SK-N-SH (cell line): ENCODE results near the gene LRRC8E. TPM values are rescaled to one million over a fixed set of nuclear protein-coding genes. Genes with fewer than 3 reads are reported as not detected.

Experiments
- CTCF ChIA-PET: fragments of 300-600, 350-600 bp; formaldehyde crosslinking; extraction: SDS; loops from one replicate; lab custom pipeline; 2021; lab: Yijun Ruan, JAX
- POLR2A ChIA-PET: fragments of 350-600 bp; sonication (Branson Sonifier 250); formaldehyde crosslinking; extraction: SDS; loops from one replicate; lab custom pipeline; 2020; ENCODE audit warnings: antibody characterized with exemption, inconsistent platforms; lab: Yijun Ruan, JAX
- DNase-seq: peaks from one replicate; pipeline ENCODE4 v3.0.0; 2012
- H2AFZ ChIP-seq: fragments of 200-600 bp; sonication (generic); 2 replicates; pipeline ENCODE4 v1.8.1; 2016; ENCODE audit warnings: antibody characterized with exemption, mild to moderate bottlenecking, low read depth
- H3F3A ChIP-seq: fragments of 200-600 bp; sonication (generic); replicated peaks from 2 replicates; pipeline ENCODE3; 2016; ENCODE audit warnings: antibody characterized with exemption, mild to moderate bottlenecking; ENCODE audit not compliant: insufficient read depth
- H3K27ac ChIP-seq, 2 experiments: fragments of 200-500 bp in 1 of 2; fragments of 200-600 bp in 1 of 2; sonication (Bioruptor generic) in 1 of 2; sonication (generic), shearing (Covaris generic) in 1 of 2; 2 replicates each; pipeline versions ENCODE4 v1.5.1 to v1.6.1; 2014 to 2016; ENCODE audit warnings: low read depth in 2 of 2, inconsistent platforms in 1 of 2, low read length in 1 of 2, mild to moderate bottlenecking in 1 of 2, mixed read lengths in 1 of 2
- H3K27me3 ChIP-seq: fragments of 200-600 bp; sonication (generic), shearing (Covaris generic); 2 replicates; pipeline ENCODE4 v1.6.1; 2016; ENCODE audit warnings: mixed run types; ENCODE audit not compliant: insufficient read depth
- H3K36me3 ChIP-seq, 2 experiments: fragments of 200-500 bp in 1 of 2; fragments of 200-600 bp in 1 of 2; sonication (Bioruptor generic) in 1 of 2; sonication (generic) in 1 of 2; replicated peaks in 1 of 2; 2 replicates each; pipeline versions ENCODE3 to v1.5.1; 2014 to 2016; ENCODE audit warnings: low read length in 1 of 2, mild to moderate bottlenecking in 1 of 2; ENCODE audit not compliant: insufficient read depth in 2 of 2, control insufficient read depth in 1 of 2
- H3K4me1 ChIP-seq, 2 experiments: fragments of 200-500 bp in 1 of 2; fragments of 200-600 bp in 1 of 2; sonication (Bioruptor generic) in 1 of 2; sonication (generic), shearing (Covaris generic) in 1 of 2; 2 replicates each; pipeline versions ENCODE4 v1.5.1 to v1.6.1; 2014 to 2016; ENCODE audit warnings: low read depth in 1 of 2, low read length in 1 of 2, mixed run types in 1 of 2; ENCODE audit not compliant: insufficient read depth in 2 of 2, control insufficient read depth in 1 of 2
- H3K4me2 ChIP-seq: fragments of 200-600 bp; sonication (generic), shearing (Covaris generic); 2 replicates; pipeline ENCODE4 v1.6.1; 2017; ENCODE audit warnings: mixed run types
- H3K4me3 ChIP-seq, 2 experiments: fragments of 200-500 bp in 1 of 2; fragments of 200-600 bp in 1 of 2; sonication (Bioruptor generic) in 1 of 2; sonication (generic), shearing (Covaris generic) in 1 of 2; 2 replicates each; pipeline versions ENCODE4 v1.5.1 to v1.8.1; 2014 to 2016; ENCODE audit warnings: low read depth in 2 of 2, inconsistent platforms in 1 of 2, low read length in 1 of 2, mild to moderate bottlenecking in 1 of 2, mixed read lengths in 1 of 2, moderate library complexity in 1 of 2
- H3K79me2 ChIP-seq: fragments of 200-600 bp; sonication (generic); 2 replicates; pipeline ENCODE4 v1.8.1; 2017; ENCODE audit warnings: mild to moderate bottlenecking; ENCODE audit not compliant: insufficient read depth
- H3K9ac ChIP-seq: fragments of 200-600 bp; sonication (generic); 2 replicates; pipeline ENCODE4 v1.6.1; 2017; ENCODE audit warnings: mixed run types
- H3K9me2 ChIP-seq: fragments of 200-600 bp; sonication (generic); 2 replicates; pipeline ENCODE4 v1.6.1; 2017; ENCODE audit warnings: mixed run types
- H3K9me3 ChIP-seq: fragments of 200-600 bp; sonication (generic); 2 replicates; pipeline ENCODE4 v1.6.1; 2017; ENCODE audit warnings: mixed run types, mild to moderate bottlenecking, moderate library complexity
- H4K20me1 ChIP-seq: fragments of 200-600 bp; sonication (generic); 2 replicates; pipeline ENCODE4 v1.6.1; 2017; ENCODE audit warnings: mild to moderate bottlenecking, mixed run types; ENCODE audit not compliant: insufficient read depth
- CHD2 ChIP-seq: fragments of 150-350 bp; IDR thresholded peaks from 2 replicates; pipeline ENCODE4 v1.6.1; 2018; ENCODE audit warnings: low read length; ENCODE audit not compliant: partially characterized antibody
- EP300 ChIP-seq, 2 experiments: IDR thresholded peaks; 2 replicates each; pipeline versions ENCODE4 v1.4.0 to v1.6.1; 2012; ENCODE audit warnings: borderline replicate concordance in 1 of 2, low read depth in 1 of 2, low read length in 1 of 2
- EZH2phosphoT487 ChIP-seq: fragments of 200-600 bp; sonication (generic); IDR thresholded peaks from 2 replicates; pipeline ENCODE4 v1.6.1; 2017; ENCODE audit warnings: low read depth, mixed run types, mild to moderate bottlenecking, antibody characterized with exemption, moderate library complexity, borderline replicate concordance
- FOSL2 ChIP-seq: IDR thresholded peaks from 2 replicates; pipeline ENCODE4 v1.4.0; 2012; ENCODE audit warnings: low read depth, mild to moderate bottlenecking, moderate library complexity, borderline replicate concordance
- FOXJ3 ChIP-seq: sonication (generic); formaldehyde crosslinking; IDR thresholded peaks from 2 replicates; pipeline ENCODE4 v1.5.1; 2020; ENCODE audit warnings: mild to moderate bottlenecking, missing genetic modification reagents
- FOXM1 ChIP-seq: IDR thresholded peaks from 2 replicates; pipeline ENCODE4 v1.4.0; 2012; ENCODE audit warnings: low read depth, mild to moderate bottlenecking
- JUND ChIP-seq: IDR thresholded peaks from 2 replicates; pipeline ENCODE4 v1.4.0; 2012
- POLR2AphosphoS5 ChIP-seq: IDR thresholded peaks from 2 replicates; pipeline ENCODE4 v1.6.1; 2012; ENCODE audit warnings: low read depth, low read length
- RCOR1 ChIP-seq: fragments of 150-350 bp; IDR thresholded peaks from 2 replicates; pipeline ENCODE4 v1.6.1; 2017; ENCODE audit warnings: antibody characterized with exemption, low read length
- RFX5 ChIP-seq: IDR thresholded peaks from 2 replicates; pipeline ENCODE4 v1.6.1; 2012; ENCODE audit warnings: mild to moderate bottlenecking, improper control_type of control experiment, low read length
- SMC3 ChIP-seq: IDR thresholded peaks from 2 replicates; pipeline ENCODE4 v1.6.1; 2012; ENCODE audit warnings: low read depth, low read length, improper control_type of control experiment
- TAF1 ChIP-seq: IDR thresholded peaks from 2 replicates; pipeline ENCODE4 v1.6.1; 2012; ENCODE audit warnings: low read depth, mild to moderate bottlenecking, low read length, moderate library complexity, borderline replicate concordance
- TCF12 ChIP-seq: IDR thresholded peaks from 2 replicates; pipeline ENCODE4 v1.4.0; 2012
- TEAD4 ChIP-seq: IDR thresholded peaks from 2 replicates; pipeline ENCODE4 v1.4.0; 2012; ENCODE audit warnings: mild to moderate bottlenecking, borderline replicate concordance; ENCODE audit not compliant: insufficient read depth
- WGBS: methylation state at CpG from one replicate; pipeline ENCODE4 v1.1.6; 2017; ENCODE audit warnings: low lambda C conversion rate; 5-methylcytosine and 5-hydroxymethylcytosine counted together
- polyA plus RNA-seq, 3 experiments: library from polyadenylated mRNA; depleted of rRNA; stranded (reverse); fragments of >200 nt; gene quantifications; 2 replicates each; pipeline ENCODE4 v1.2.3, GENCODE V29; 2012
- TF ChIP-seq, protein P1 (sequence below): fragments of 150-350 bp; IDR thresholded peaks from 2 replicates; pipeline ENCODE4 v1.6.1; 2017; ENCODE audit warnings: antibody characterized with exemption, low read length, low read depth, borderline replicate concordance
- TF ChIP-seq, protein P2 (sequence below): IDR thresholded peaks from 2 replicates; pipeline ENCODE4 v1.4.0; 2012; ENCODE audit warnings: low read depth, borderline replicate concordance
- TF ChIP-seq, protein P3 (sequence below): IDR thresholded peaks from 2 replicates; pipeline ENCODE4 v1.4.0; 2012; ENCODE audit warnings: low read depth, borderline replicate concordance
- TF ChIP-seq, protein P4 (sequence below): IDR thresholded peaks from 2 replicates; pipeline ENCODE4; 2012

Gene LRRC8E
- polyA plus RNA-seq, 1 of the 3 experiments (the other 2 are of a cell fraction) = 0.02 TPM

DNA sequence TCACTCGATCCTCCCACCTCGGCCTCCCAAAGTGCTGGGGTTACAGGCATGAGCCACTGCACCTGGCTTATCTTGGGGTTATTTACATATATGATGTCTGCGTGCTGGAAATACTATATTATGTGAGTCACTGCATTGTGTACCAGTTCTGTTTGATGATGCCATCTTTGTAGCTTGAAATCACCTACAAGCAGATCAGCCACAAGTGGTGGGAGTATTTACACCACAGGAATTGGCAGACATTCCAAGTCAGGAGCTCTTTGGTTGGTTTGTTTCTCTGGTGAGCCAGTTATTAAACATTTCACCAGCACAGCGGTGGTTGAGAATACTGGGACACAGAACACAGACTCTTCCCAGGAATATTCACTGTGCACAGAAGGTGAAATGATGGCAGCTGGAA, 59.6 kb downstream of the LRRC8E start:
- WGBS = 94% methylated on average over 4 of the region's 4 CpGs
- POLR2A ChIA-PET = no interaction called here
- no peaks in the 10 kb centered on the region for H3K36me3 ChIP-seq
- H3K27ac ChIP-seq = no peak overlapping the region
- H3K9ac ChIP-seq = no peak overlapping the region
- no peak overlapping the region for H2AFZ ChIP-seq
- DNase-seq = no peak
- H3F3A ChIP-seq = peaks cover 11% of the 10 kb centered on the region
- no peaks in the 10 kb centered on the region for H3K27me3 ChIP-seq
- H3K4me3 ChIP-seq = no peak overlapping the region
- CTCF ChIA-PET = no interaction called here
- no peaks in the 10 kb centered on the region; a peak in 1 of 4 replicates for H3K4me1 ChIP-seq
- H3K79me2 ChIP-seq = peaks cover 5% of the 10 kb centered on the region; the same call in 1 of the 2 replicates
- H3K4me2 ChIP-seq = no peak overlapping the region
- no peaks in the 10 kb centered on the region for H3K9me2 ChIP-seq
- H4K20me1 ChIP-seq = no peaks in the 10 kb centered on the region
- no peaks in the 10 kb centered on the region for H3K9me3 ChIP-seq
- TF ChIP-seq TEAD4 (no peak), FOXJ3 (CRISPR knock-in tag) (no peak), POLR2AphosphoS5 (no peak), FOXM1 (no peak), EP300 (IDR thresholded peaks at IDR 0.05; ENCODE audit: borderline replicate concordance in 1 of 2, low read depth in 1 of 2, low read length in 1 of 2) (no peak), RFX5 (no peak), TAF1 (no peak), TCF12 (no peak), EZH2phosphoT487 (no peak), RCOR1 (no peak), FOSL2 (no peak), SMC3 (no peak), CHD2 (no peak), JUND (no peak)
- TF ChIP-seq, protein P1, sequence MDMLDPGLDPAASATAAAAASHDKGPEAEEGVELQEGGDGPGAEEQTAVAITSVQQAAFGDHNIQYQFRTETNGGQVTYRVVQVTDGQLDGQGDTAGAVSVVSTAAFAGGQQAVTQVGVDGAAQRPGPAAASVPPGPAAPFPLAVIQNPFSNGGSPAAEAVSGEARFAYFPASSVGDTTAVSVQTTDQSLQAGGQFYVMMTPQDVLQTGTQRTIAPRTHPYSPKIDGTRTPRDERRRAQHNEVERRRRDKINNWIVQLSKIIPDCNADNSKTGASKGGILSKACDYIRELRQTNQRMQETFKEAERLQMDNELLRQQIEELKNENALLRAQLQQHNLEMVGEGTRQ = no peak
- TF ChIP-seq, protein P2, sequence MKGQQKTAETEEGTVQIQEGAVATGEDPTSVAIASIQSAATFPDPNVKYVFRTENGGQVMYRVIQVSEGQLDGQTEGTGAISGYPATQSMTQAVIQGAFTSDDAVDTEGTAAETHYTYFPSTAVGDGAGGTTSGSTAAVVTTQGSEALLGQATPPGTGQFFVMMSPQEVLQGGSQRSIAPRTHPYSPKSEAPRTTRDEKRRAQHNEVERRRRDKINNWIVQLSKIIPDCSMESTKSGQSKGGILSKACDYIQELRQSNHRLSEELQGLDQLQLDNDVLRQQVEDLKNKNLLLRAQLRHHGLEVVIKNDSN = no peak
- TF ChIP-seq, protein P3, sequence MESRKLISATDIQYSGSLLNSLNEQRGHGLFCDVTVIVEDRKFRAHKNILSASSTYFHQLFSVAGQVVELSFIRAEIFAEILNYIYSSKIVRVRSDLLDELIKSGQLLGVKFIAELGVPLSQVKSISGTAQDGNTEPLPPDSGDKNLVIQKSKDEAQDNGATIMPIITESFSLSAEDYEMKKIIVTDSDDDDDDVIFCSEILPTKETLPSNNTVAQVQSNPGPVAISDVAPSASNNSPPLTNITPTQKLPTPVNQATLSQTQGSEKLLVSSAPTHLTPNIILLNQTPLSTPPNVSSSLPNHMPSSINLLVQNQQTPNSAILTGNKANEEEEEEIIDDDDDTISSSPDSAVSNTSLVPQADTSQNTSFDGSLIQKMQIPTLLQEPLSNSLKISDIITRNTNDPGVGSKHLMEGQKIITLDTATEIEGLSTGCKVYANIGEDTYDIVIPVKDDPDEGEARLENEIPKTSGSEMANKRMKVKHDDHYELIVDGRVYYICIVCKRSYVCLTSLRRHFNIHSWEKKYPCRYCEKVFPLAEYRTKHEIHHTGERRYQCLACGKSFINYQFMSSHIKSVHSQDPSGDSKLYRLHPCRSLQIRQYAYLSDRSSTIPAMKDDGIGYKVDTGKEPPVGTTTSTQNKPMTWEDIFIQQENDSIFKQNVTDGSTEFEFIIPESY = no peak
- TF ChIP-seq, protein P4, sequence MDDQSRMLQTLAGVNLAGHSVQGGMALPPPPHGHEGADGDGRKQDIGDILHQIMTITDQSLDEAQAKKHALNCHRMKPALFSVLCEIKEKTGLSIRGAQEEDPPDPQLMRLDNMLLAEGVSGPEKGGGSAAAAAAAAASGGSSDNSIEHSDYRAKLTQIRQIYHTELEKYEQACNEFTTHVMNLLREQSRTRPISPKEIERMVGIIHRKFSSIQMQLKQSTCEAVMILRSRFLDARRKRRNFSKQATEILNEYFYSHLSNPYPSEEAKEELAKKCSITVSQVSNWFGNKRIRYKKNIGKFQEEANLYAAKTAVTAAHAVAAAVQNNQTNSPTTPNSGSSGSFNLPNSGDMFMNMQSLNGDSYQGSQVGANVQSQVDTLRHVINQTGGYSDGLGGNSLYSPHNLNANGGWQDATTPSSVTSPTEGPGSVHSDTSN = no peak
- TF ChIP-seq, all 33 proteins: peak for 0

Other genes starting within 250 kb of the LRRC8E start
- gene RETN, start 219.5 kb upstream of the LRRC8E start, polyA plus RNA-seq (2012; rRNA removed) = not detected in 2 replicates
- gene MCEMP1, start 211.4 kb upstream of the LRRC8E start, polyA plus RNA-seq (2012; rRNA removed) = not detected in 2 replicates
- gene TRAPPC5, start 207.7 kb upstream of the LRRC8E start, polyA plus RNA-seq (2012; rRNA removed) = 44.1 and 49.4 TPM in 2 replicates
- not detected in 2 replicates for gene FCER2, start 186.4 kb upstream of the LRRC8E start, polyA plus RNA-seq (2012; rRNA removed)
- gene CLEC4G, start 156.4 kb upstream of the LRRC8E start, polyA plus RNA-seq (2012; rRNA removed) = not detected in 2 replicates
- not detected in 2 replicates for gene CD209, start 141.0 kb upstream of the LRRC8E start, polyA plus RNA-seq (2012; rRNA removed)
- gene CLEC4M, start 125.3 kb upstream of the LRRC8E start, polyA plus RNA-seq (2012; rRNA removed) = not detected in 2 replicates
- gene EVI5L, start 58.3 kb upstream of the LRRC8E start, polyA plus RNA-seq (2012; rRNA removed) = 8.5 and 9.7 TPM in 2 replicates
- 0.10 and 0.18 TPM in 2 replicates for gene PRR36, start 14.1 kb upstream of the LRRC8E start, polyA plus RNA-seq (2012; rRNA removed)
- gene MAP2K7, start 15.4 kb downstream of the LRRC8E start, polyA plus RNA-seq (2012; rRNA removed) = 13.0 and 13.6 TPM in 2 replicates
- 0.78 and 0.87 TPM in 2 replicates for gene TGFBR3L, start 26.3 kb downstream of the LRRC8E start, polyA plus RNA-seq (2012; rRNA removed)
- 29.7 and 38.7 TPM in 2 replicates for gene SNAPC2, start 31.8 kb downstream of the LRRC8E start, polyA plus RNA-seq (2012; rRNA removed)
- 28.3 and 53.8 TPM in 2 replicates for gene CTXN1, start 37.6 kb downstream of the LRRC8E start, polyA plus RNA-seq (2012; rRNA removed)
- gene TIMM44, start 55.2 kb downstream of the LRRC8E start, polyA plus RNA-seq (2012; rRNA removed) = 49.7 and 50.9 TPM in 2 replicates
- gene ELAVL1, start 117.1 kb downstream of the LRRC8E start, polyA plus RNA-seq (2012; rRNA removed) = 41.7 and 49.6 TPM in 2 replicates
- gene CCL25, start 164.2 kb downstream of the LRRC8E start, polyA plus RNA-seq (2012; rRNA removed) = not detected in 2 replicates